ENCODE data around the gene ZBTB24. TPM values are rescaled to one million over a fixed set of nuclear protein-coding genes. Genes with fewer than 3 reads are reported as not detected.

ZBTB24 gene
- polyA plus RNA-seq, 2 donors = 2.2 to 2.3 TPM

DNA sequence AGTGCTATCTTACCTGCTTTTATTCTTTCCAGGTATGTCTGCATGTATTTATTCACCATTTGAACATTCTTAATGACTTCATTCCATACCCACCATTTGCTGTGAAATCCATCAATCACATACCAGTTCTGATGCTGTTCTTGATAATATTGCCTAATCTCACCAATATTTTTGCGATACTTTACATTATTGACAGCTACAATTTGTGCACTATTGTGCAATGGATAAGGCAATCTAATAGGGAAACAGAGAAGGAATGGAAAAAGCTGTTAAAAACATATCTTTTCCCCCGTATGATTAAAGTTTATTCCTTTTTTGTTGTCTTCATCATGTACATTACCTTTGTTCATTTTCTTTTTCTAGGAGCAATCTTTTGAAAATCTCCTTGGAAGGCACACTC, 23.3 kb upstream of the ZBTB24 start:
- Histone ChIP-seq H3K27me3 (ENCODE audit: control insufficient read depth in 1 of 2, insufficient read depth in 2 of 2, low read length in 2 of 2) (no peaks in the 10 kb centered on the region), H3K4me1 (ENCODE audit: control insufficient read depth in 2 of 2, insufficient read depth in 2 of 2, low read length in 1 of 2) (peaks cover 0 to 4% of the 10 kb centered on the region in 2 donors), H3K9me3 (ENCODE audit: control insufficient read depth in 2 of 2, insufficient read depth in 1 of 2, low read depth in 1 of 2, low read length in 1 of 2) (no peaks in the 10 kb centered on the region), H3K4me3 (ENCODE audit: low read depth in 1 of 2, low read length in 2 of 2) (no peak overlapping the region), H3K36me3 (ENCODE audit: control insufficient read depth in 2 of 2, insufficient read depth in 2 of 2, low read length in 1 of 2) (no peaks in the 10 kb centered on the region), H3K27ac (ENCODE audit: low read depth in 2 of 2, low read length in 1 of 2) (no peak overlapping the region)
- 94% methylated on average over 2 of the region's 2 CpGs for WGBS, 2 donors

DNA sequence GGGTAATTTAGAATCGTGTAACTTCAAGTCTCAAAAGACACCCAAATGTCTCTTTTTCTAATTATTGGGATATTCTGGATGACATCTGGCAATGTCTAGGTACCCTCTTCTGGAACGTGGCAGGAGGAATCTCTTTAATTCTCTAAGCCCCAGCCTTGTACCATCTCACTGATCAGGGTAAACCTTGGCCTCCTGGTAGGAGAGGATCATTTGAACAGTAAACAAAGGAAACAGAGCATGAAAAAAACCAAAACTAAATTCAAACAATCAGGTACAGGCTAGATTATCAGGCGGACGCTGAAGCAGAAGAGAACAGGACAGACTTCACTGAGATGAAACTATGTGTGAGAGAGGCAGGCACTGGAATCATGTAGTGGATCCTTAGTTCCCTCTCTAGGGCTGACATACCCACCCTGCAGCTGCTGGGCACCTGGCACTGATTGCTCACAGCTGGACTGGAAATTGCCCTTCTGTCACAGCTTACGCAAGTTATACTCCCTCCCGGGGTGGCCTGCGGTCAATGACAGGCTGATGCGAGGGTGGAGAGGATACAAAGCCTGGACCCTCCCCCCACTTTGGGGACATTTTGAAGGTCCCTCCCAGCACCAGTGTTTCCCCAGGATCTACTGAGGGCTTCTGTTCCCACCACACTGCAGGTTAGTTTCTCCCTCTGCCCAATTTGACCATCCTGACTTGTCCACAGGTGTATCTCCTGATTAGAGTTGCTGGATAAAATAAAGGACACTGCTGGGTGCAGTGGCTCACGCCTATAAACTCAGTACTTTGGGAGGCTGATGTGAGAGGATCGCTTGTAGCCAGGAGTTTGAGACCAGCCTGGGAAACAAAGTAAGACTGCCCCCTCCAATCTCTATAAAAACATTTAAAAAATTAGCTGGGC, 20.6 kb upstream of the ZBTB24 start:
- H3K27ac ChIP-seq (ENCODE audit: low read depth in 2 of 2, low read length in 1 of 2) = no peak overlapping the region
- H3K36me3 ChIP-seq (ENCODE audit: control insufficient read depth in 2 of 2, insufficient read depth in 2 of 2, low read length in 1 of 2) = no peaks in the 10 kb centered on the region
- 72 to 77% methylated on average over 10 of the region's 10 CpGs for WGBS, 2 donors
- no peaks in the 10 kb centered on the region for H3K4me1 ChIP-seq (ENCODE audit: control insufficient read depth in 2 of 2, insufficient read depth in 2 of 2, low read length in 1 of 2)
- no peaks in the 10 kb centered on the region for H3K27me3 ChIP-seq (ENCODE audit: control insufficient read depth in 1 of 2, insufficient read depth in 2 of 2, low read length in 2 of 2)
- H3K4me3 ChIP-seq (ENCODE audit: low read depth in 1 of 2, low read length in 2 of 2) = no peak overlapping the region
- no peaks in the 10 kb centered on the region for H3K9me3 ChIP-seq (ENCODE audit: control insufficient read depth in 2 of 2, insufficient read depth in 1 of 2, low read depth in 1 of 2, low read length in 1 of 2)

DNA sequence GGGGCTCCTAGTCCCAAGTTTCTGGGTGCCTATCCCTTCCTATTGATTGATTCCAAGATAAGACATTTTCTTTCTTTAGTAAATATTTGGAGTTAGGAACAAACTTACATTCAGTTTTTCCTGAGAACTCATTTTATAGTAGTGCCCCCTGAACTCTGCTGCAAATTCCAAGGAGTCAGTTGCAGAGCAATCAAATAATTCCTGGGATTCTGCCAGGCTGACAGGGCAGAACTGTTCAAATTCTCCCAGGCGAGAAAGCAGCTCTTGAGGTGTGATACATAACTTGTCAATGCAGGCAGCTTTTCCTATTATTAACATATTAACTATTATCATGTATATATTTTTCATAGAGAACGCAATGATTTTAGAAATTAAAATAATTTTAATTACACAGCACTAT, 15.9 kb upstream of the ZBTB24 start:
- H3K4me1 ChIP-seq (ENCODE audit: control insufficient read depth in 2 of 2, insufficient read depth in 2 of 2, low read length in 1 of 2) = no peaks in the 10 kb centered on the region
- H3K4me3 ChIP-seq (ENCODE audit: low read depth in 1 of 2, low read length in 2 of 2) = no peak overlapping the region
- no peaks in the 10 kb centered on the region for H3K36me3 ChIP-seq (ENCODE audit: control insufficient read depth in 2 of 2, insufficient read depth in 2 of 2, low read length in 1 of 2)
- no peak overlapping the region for H3K27ac ChIP-seq (ENCODE audit: low read depth in 2 of 2, low read length in 1 of 2)
- 68 to 72% methylated on average over 2 of the region's 2 CpGs for WGBS, 2 donors
- no peaks in the 10 kb centered on the region for H3K27me3 ChIP-seq (ENCODE audit: control insufficient read depth in 1 of 2, insufficient read depth in 2 of 2, low read length in 2 of 2)
- H3K9me3 ChIP-seq (ENCODE audit: control insufficient read depth in 2 of 2, insufficient read depth in 1 of 2, low read depth in 1 of 2, low read length in 1 of 2) = no peaks in the 10 kb centered on the region

DNA sequence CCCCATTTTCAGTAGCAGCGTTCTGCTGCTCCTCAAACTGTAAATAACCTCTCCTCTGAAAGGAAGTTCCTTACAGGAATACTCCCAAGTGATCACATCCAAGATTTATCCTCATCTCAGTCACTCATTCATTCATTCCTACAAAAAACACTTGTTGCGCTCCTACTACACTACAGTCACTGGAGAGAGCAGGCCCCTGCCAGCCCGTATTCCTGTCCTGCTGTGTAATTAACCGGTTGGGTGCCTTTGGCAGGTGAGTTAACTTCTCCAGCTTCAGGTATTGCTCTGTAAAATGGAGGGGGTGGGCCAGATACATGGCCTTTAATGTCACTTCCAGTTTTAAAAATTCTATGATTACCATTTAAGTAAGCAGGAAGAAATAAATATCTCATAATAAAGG, 15.0 kb upstream of the ZBTB24 start:
- no peak overlapping the region for H3K27ac ChIP-seq (ENCODE audit: low read depth in 2 of 2, low read length in 1 of 2)
- no peak overlapping the region for H3K4me3 ChIP-seq (ENCODE audit: low read depth in 1 of 2, low read length in 2 of 2)
- no peaks in the 10 kb centered on the region for H3K9me3 ChIP-seq (ENCODE audit: control insufficient read depth in 2 of 2, insufficient read depth in 1 of 2, low read depth in 1 of 2, low read length in 1 of 2)
- WGBS, 2 donors = 84 to 90% methylated on average over 4 of the region's 4 CpGs
- no peaks in the 10 kb centered on the region for H3K36me3 ChIP-seq (ENCODE audit: control insufficient read depth in 2 of 2, insufficient read depth in 2 of 2, low read length in 1 of 2)
- H3K4me1 ChIP-seq (ENCODE audit: control insufficient read depth in 2 of 2, insufficient read depth in 2 of 2, low read length in 1 of 2) = no peaks in the 10 kb centered on the region
- H3K27me3 ChIP-seq (ENCODE audit: control insufficient read depth in 1 of 2, insufficient read depth in 2 of 2, low read length in 2 of 2) = no peaks in the 10 kb centered on the region

DNA sequence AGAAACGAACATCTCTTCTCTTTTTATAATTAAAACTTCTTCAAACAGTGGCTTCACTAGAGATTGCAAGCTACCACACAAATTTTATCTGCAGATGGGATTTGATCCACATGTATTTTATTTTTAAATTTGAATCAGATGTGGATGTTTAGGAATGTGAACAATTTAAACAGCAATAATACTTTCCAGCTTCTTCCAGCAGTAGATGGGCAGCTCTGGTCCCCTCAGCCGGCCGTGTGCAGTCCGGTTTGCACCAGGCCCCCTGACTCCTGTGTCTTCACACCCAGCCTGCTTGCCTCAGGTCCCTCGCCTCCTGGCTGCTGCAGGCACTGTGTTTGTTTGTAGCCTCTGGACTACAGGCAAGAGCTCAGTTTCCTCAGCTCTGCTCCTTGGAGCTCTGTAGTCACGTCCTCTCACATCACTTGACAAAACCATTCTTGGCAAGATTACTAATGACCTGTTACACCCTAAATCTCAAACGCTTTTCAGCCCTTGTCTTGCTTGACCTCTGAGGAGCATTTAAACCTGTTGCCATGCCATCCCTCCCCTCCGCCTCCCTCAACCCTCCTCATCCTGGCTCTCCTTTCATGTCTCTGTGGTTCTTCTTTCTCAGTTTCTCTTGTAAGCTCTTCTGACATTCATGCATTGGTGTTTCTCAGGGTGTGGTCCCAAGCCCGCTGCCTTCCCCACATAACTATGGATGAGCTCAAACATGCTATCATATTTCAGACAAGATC, 13.2 kb upstream of the ZBTB24 start:
- Histone ChIP-seq H3K27me3 (ENCODE audit: control insufficient read depth in 1 of 2, insufficient read depth in 2 of 2, low read length in 2 of 2) (no peaks in the 10 kb centered on the region), H3K9me3 (ENCODE audit: control insufficient read depth in 2 of 2, insufficient read depth in 1 of 2, low read depth in 1 of 2, low read length in 1 of 2) (no peaks in the 10 kb centered on the region), H3K4me1 (ENCODE audit: control insufficient read depth in 2 of 2, insufficient read depth in 2 of 2, low read length in 1 of 2) (no peaks in the 10 kb centered on the region), H3K27ac (ENCODE audit: low read depth in 2 of 2, low read length in 1 of 2) (no peak overlapping the region), H3K36me3 (ENCODE audit: control insufficient read depth in 2 of 2, insufficient read depth in 2 of 2, low read length in 1 of 2) (no peaks in the 10 kb centered on the region), H3K4me3 (ENCODE audit: low read depth in 1 of 2, low read length in 2 of 2) (no peak overlapping the region)
- WGBS, 2 donors = 76 to 77% methylated on average over 9 of the region's 9 CpGs

DNA sequence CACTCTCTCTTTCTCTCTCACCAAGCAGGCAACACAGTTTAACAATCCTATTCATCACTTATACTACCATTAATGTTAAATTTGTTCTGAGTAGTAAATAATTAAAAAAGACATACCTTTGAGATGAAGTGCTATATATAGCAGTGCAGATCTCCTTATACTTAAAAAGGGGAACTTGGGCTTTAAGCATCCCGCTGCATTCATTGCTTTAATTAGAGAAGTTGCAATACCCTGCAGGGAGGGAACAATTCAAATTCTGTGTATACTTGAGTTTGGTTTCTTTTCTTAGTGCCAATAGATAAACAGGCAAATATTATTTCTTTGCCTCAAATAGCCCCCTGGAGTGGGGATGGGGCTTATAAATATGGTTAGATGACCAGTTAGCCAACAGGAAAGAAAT, 10.8 kb upstream of the ZBTB24 start:
- 91 to 93% methylated on average over 1 of the region's 1 CpG for WGBS, 2 donors
- H3K27ac ChIP-seq (ENCODE audit: low read depth in 2 of 2, low read length in 1 of 2) = no peak overlapping the region
- H3K4me1 ChIP-seq (ENCODE audit: control insufficient read depth in 2 of 2, insufficient read depth in 2 of 2, low read length in 1 of 2) = no peaks in the 10 kb centered on the region
- no peaks in the 10 kb centered on the region for H3K36me3 ChIP-seq (ENCODE audit: control insufficient read depth in 2 of 2, insufficient read depth in 2 of 2, low read length in 1 of 2)
- no peak overlapping the region for H3K4me3 ChIP-seq (ENCODE audit: low read depth in 1 of 2, low read length in 2 of 2)
- no peaks in the 10 kb centered on the region for H3K27me3 ChIP-seq (ENCODE audit: control insufficient read depth in 1 of 2, insufficient read depth in 2 of 2, low read length in 2 of 2)
- H3K9me3 ChIP-seq (ENCODE audit: control insufficient read depth in 2 of 2, insufficient read depth in 1 of 2, low read depth in 1 of 2, low read length in 1 of 2) = no peaks in the 10 kb centered on the region

DNA sequence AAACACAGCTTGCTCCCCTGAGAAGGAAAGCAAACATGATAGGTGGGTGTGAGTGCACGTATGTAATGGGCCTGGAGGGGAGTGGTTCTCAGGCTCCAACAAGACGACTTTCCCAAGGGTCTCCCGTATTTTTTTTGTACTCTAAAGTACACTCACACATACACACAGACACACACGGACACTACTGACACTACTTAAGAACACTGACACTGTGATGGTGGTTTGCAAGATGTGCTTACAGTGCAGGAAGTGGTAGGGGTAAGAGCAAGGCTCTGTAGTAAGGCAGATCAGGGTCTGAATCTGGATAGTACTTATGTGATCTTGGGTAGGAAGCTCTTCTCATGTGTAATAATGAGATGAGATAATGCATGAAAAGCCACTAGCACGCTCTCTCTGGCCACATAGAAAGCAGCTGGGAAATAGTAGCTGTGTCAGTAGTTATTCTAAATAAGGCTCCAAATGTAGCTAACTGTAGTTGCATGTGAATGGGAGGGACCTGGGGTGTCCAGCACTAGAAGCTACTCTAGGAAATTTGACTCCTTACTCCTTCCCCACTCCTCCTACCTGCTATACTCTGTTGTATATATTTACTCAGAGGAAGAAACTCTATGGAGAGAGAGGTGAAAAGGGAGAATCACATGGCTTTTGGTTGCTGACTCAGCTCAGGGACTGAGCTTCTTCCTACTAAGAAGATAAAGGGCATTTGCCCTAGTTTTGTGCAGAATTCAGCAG, 8.4 kb upstream of the ZBTB24 start:
- no peak overlapping the region for H3K4me3 ChIP-seq (ENCODE audit: low read depth in 1 of 2, low read length in 2 of 2)
- no peaks in the 10 kb centered on the region for H3K9me3 ChIP-seq (ENCODE audit: control insufficient read depth in 2 of 2, insufficient read depth in 1 of 2, low read depth in 1 of 2, low read length in 1 of 2)
- no peaks in the 10 kb centered on the region for H3K27me3 ChIP-seq (ENCODE audit: control insufficient read depth in 1 of 2, insufficient read depth in 2 of 2, low read length in 2 of 2)
- no peaks in the 10 kb centered on the region for H3K4me1 ChIP-seq (ENCODE audit: control insufficient read depth in 2 of 2, insufficient read depth in 2 of 2, low read length in 1 of 2)
- H3K36me3 ChIP-seq (ENCODE audit: control insufficient read depth in 2 of 2, insufficient read depth in 2 of 2, low read length in 1 of 2) = no peaks in the 10 kb centered on the region
- H3K27ac ChIP-seq (ENCODE audit: low read depth in 2 of 2, low read length in 1 of 2) = no peak overlapping the region
- 51% methylated on average over 5 of the region's 5 CpGs for WGBS, 2 donors

DNA sequence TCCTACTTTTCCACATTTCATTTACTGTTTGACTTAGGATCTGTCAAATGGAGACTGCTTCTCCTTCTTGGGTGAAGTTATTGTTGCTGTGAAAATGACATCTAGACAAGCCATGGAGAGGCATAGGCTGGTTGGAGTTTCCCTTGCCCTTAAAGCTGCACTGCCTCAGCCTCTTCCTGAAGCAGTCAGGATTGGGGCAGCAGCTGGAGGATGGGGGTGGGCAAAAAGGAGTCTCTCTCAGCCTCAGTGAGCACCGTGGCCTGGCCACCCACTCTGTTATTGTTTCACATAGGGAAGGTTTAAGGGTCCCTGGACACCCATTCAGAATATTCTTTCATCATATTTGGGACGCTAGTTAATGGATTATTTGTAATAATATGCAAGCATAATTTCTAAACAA, 7.7 kb upstream of the ZBTB24 start:
- H3K4me1 ChIP-seq (ENCODE audit: control insufficient read depth in 2 of 2, insufficient read depth in 2 of 2, low read length in 1 of 2) = no peaks in the 10 kb centered on the region
- no peaks in the 10 kb centered on the region for H3K9me3 ChIP-seq (ENCODE audit: control insufficient read depth in 2 of 2, insufficient read depth in 1 of 2, low read depth in 1 of 2, low read length in 1 of 2)
- H3K27me3 ChIP-seq (ENCODE audit: control insufficient read depth in 1 of 2, insufficient read depth in 2 of 2, low read length in 2 of 2) = no peaks in the 10 kb centered on the region
- H3K36me3 ChIP-seq (ENCODE audit: control insufficient read depth in 2 of 2, insufficient read depth in 2 of 2, low read length in 1 of 2) = no peaks in the 10 kb centered on the region
- H3K4me3 ChIP-seq (ENCODE audit: low read depth in 1 of 2, low read length in 2 of 2) = no peak overlapping the region
- H3K27ac ChIP-seq (ENCODE audit: low read depth in 2 of 2, low read length in 1 of 2) = peak overlapping the region in 1 of 2 donors; percentile 40
- WGBS, 2 donors = 69% methylated on average over 2 of the region's 2 CpGs

DNA sequence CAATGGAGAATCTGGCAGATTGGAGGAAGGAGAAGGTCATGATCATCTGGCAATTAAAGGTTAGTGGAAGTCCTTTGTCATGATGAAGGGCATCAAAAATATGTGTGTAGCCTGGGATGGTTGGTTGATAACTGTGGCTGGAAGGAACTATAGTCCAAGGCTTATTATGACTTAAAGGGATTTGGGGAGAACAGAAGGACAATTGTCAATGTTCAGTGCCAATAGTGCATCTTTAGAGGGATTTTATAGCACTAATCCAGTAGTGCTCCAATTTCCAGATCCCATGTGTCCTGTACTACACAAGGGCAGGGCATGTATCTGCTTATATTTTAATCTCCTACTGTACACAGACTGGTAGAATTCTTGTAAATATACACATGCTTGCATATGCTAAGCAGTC, 5.0 kb upstream of the ZBTB24 start:
- Histone ChIP-seq H3K9me3 (ENCODE audit: control insufficient read depth in 2 of 2, insufficient read depth in 1 of 2, low read depth in 1 of 2, low read length in 1 of 2) (no peaks in the 10 kb centered on the region), H3K27ac (ENCODE audit: low read depth in 2 of 2, low read length in 1 of 2) (no peak overlapping the region), H3K36me3 (ENCODE audit: control insufficient read depth in 2 of 2, insufficient read depth in 2 of 2, low read length in 1 of 2) (no peaks in the 10 kb centered on the region), H3K27me3 (ENCODE audit: control insufficient read depth in 1 of 2, insufficient read depth in 2 of 2, low read length in 2 of 2) (no peaks in the 10 kb centered on the region), H3K4me1 (ENCODE audit: control insufficient read depth in 2 of 2, insufficient read depth in 2 of 2, low read length in 1 of 2) (no peaks in the 10 kb centered on the region), H3K4me3 (ENCODE audit: low read depth in 1 of 2, low read length in 2 of 2) (no peak overlapping the region)

All from esophagus (tissue), 2 donors.